ENCODE results near the gene NCKAP5.
A peak's percentile ranks its signal among the peaks of the same experiment; 100 is the strongest.

Gene NCKAP5

DNA sequence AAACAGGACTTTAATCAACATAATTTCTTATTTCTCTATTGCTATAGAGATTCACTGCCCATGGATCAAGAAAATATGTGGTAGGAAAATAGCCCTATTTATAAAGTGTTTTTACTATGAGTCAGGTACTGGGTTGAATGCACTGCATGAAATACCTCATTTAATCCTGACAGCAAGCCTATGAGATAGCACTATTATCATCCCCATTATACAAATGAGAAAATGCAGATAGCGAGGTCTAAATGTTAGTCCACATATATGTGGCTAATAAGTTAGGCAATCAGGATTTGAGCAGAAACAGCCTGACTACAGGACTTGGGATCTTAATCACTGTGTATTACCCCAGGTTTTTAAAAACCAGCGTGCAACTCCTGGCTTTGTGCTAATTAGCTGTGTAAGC lies 889.8 kb downstream of the NCKAP5 start:
- Histone ChIP-seq H3K79me1 (ENCODE audit: low read length) (no peaks in the 10 kb centered on the region), H3K79me2 (ENCODE audit: control insufficient read depth, insufficient read depth, low read length) (no peaks in the 10 kb centered on the region), H3K56ac (ENCODE audit: low read length) (no peak overlapping the region), H2BK5ac (ENCODE audit: low read length) (no peak overlapping the region), H3K36me3 (ENCODE audit: control insufficient read depth, insufficient read depth, low read length) (no peaks in the 10 kb centered on the region), H3K18ac (ENCODE audit: low read length) (no peak overlapping the region), H4K8ac (ENCODE audit: low read depth, low read length) (no peak overlapping the region), H2BK15ac (replicated peaks; ENCODE audit: low read depth) (no peak overlapping the region), H2AK5ac (ENCODE audit: low read length) (no peak overlapping the region), H3K4me3 (ENCODE audit: low read length) (no peak overlapping the region), H3K23ac (ENCODE audit: low read length) (no peak overlapping the region), H3K27ac (ENCODE audit: low read depth, low read length) (no peak overlapping the region), H3K27me3 (ENCODE audit: insufficient read depth, low read length, poor library complexity) (no peaks in the 10 kb centered on the region), H4K5ac (ENCODE audit: low read length) (no peak overlapping the region), H3K9ac (ENCODE audit: low read length) (no peak overlapping the region), H3K4ac (ENCODE audit: low read depth, low read length) (no peak overlapping the region), H3K4me1 (ENCODE audit: control insufficient read depth, low read depth, low read length) (no peaks in the 10 kb centered on the region), H3K4me2 (ENCODE audit: low read length) (no peak overlapping the region), H2BK120ac (ENCODE audit: low read depth, low read length) (no peak overlapping the region)
- WGBS (ENCODE audit: extremely low coverage, insufficient coverage, low lambda C conversion rate), result no CpG with 5 or more reads among the region's 2 CpGs
- no peak for DNase-seq

- Histone ChIP-seq H3K4ac (ENCODE audit: low read depth, low read length) (no peak overlapping the region), H3K79me2 (ENCODE audit: control insufficient read depth, insufficient read depth, low read length) (no peaks in the 10 kb centered on the region), H3K36me3 (ENCODE audit: control insufficient read depth, insufficient read depth, low read length) (no peaks in the 10 kb centered on the region), H3K4me3 (ENCODE audit: low read length) (no peak overlapping the region), H4K8ac (ENCODE audit: low read depth, low read length) (no peak overlapping the region), H2BK5ac (ENCODE audit: low read length) (no peak overlapping the region), H2AK5ac (ENCODE audit: low read length) (no peak overlapping the region), H3K27me3 (ENCODE audit: insufficient read depth, low read length, poor library complexity) (no peaks in the 10 kb centered on the region), H3K18ac (ENCODE audit: low read length) (peak overlapping the region; percentile 28), H3K23ac (ENCODE audit: low read length) (no peak overlapping the region), H2BK120ac (ENCODE audit: low read depth, low read length) (no peak overlapping the region), H4K5ac (ENCODE audit: low read length) (no peak overlapping the region), H3K4me2 (ENCODE audit: low read length) (no peak overlapping the region), H3K56ac (ENCODE audit: low read length) (no peak overlapping the region), H2BK15ac (replicated peaks; ENCODE audit: low read depth) (no peak overlapping the region), H3K9ac (ENCODE audit: low read length) (no peak overlapping the region), H3K27ac (ENCODE audit: low read depth, low read length) (no peak overlapping the region), H3K79me1 (ENCODE audit: low read length) (no peaks in the 10 kb centered on the region), H3K4me1 (ENCODE audit: control insufficient read depth, low read depth, low read length) (no peaks in the 10 kb centered on the region)
- no peak for DNase-seq
- no CpG with 5 or more reads among the region's 5 CpGs for WGBS (ENCODE audit: extremely low coverage, insufficient coverage, low lambda C conversion rate)
Measured at GRCh38 chr2:132677661-132678060, 890.6 kb downstream of the NCKAP5 start.

DNA sequence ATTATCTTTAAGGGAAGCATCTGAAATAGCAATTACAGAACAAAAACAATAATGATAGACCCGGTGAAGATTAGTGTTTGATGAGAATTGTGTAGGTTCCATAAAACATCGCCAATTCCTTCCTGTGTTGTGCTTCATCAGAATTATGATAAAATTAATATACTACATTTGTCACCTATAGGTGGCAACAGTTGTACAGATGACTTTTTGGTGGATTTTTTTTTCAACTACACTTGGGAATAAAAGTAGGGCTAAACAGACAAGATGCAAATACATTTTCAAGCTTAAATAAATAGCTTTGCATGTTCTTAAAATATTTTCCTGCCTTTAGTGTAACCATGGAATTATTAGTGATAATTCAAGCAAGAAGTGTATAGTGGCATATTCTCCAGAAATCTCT lies 891.3 kb downstream of the NCKAP5 start:
- no peak overlapping the region for H3K4me3 ChIP-seq (ENCODE audit: low read length)
- H3K23ac ChIP-seq (ENCODE audit: low read length), result no peak overlapping the region
- no peaks in the 10 kb centered on the region for H3K79me2 ChIP-seq (ENCODE audit: control insufficient read depth, insufficient read depth, low read length)
- H2BK120ac ChIP-seq (ENCODE audit: low read depth, low read length), result no peak overlapping the region
- no peak for DNase-seq
- H3K4me1 ChIP-seq (ENCODE audit: control insufficient read depth, low read depth, low read length), result no peaks in the 10 kb centered on the region
- H4K5ac ChIP-seq (ENCODE audit: low read length), result no peak overlapping the region
- no peak overlapping the region for H3K18ac ChIP-seq (ENCODE audit: low read length)
- H3K4me2 ChIP-seq (ENCODE audit: low read length), result no peak overlapping the region
- H2BK15ac ChIP-seq (replicated peaks; ENCODE audit: low read depth), result no peak overlapping the region
- H2AK5ac ChIP-seq (ENCODE audit: low read length), result no peak overlapping the region
- no peaks in the 10 kb centered on the region for H3K79me1 ChIP-seq (ENCODE audit: low read length)
- no peaks in the 10 kb centered on the region for H3K27me3 ChIP-seq (ENCODE audit: insufficient read depth, low read length, poor library complexity)
- no peak overlapping the region for H3K9ac ChIP-seq (ENCODE audit: low read length)
- WGBS (ENCODE audit: extremely low coverage, insufficient coverage, low lambda C conversion rate), result no CpG with 5 or more reads among the region's 2 CpGs
- no peak overlapping the region for H3K4ac ChIP-seq (ENCODE audit: low read depth, low read length)
- no peak overlapping the region for H3K56ac ChIP-seq (ENCODE audit: low read length)
- H4K8ac ChIP-seq (ENCODE audit: low read depth, low read length), result no peak overlapping the region
- no peak overlapping the region for H2BK5ac ChIP-seq (ENCODE audit: low read length)
- no peak overlapping the region for H3K27ac ChIP-seq (ENCODE audit: low read depth, low read length)
- no peaks in the 10 kb centered on the region for H3K36me3 ChIP-seq (ENCODE audit: control insufficient read depth, insufficient read depth, low read length)

DNA sequence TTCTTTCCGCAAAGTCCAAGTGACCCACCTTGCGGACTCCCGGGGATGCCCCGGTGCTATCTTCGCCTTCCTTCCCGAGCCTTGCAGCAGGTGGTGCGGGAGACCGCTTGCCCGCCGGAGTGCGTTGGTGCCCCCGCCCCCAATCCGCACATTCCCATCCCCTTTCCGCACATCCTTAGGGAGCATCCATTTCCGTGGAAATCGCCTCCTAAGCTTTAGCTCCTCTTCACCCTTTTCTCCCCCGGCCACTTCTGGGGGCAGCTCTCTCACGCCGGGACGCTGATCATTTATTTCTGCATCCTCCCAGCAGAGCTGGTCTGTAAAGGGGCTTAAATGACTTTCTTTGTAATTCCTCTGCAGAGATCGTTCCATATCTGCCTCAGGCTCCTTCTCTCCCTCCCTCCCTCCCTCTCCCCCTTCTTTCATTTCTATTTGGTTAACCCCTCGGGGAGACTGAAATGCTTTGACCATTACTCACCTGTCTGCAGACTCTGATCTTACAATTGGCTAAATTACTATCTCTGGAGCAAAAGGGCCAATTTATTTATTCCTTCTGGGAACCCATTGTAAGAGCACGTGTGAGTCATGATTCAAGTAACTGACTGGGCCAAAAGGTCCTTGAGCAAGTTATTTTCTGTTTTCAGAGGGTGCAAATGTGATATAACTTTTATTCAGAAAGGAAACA lies 897.0 kb downstream of the NCKAP5 start:
- Histone ChIP-seq H3K23ac (ENCODE audit: low read length) (no peak overlapping the region), H3K9ac (ENCODE audit: low read length) (peak overlapping the region; percentile 20), H2BK5ac (ENCODE audit: low read length) (no peak overlapping the region), H3K79me2 (ENCODE audit: control insufficient read depth, insufficient read depth, low read length) (no peaks in the 10 kb centered on the region), H3K4me2 (ENCODE audit: low read length) (peak overlapping the region; percentile 82), H3K18ac (ENCODE audit: low read length) (no peak overlapping the region), H3K4ac (ENCODE audit: low read depth, low read length) (no peak overlapping the region), H3K56ac (ENCODE audit: low read length) (peak overlapping the region; percentile 59), H3K79me1 (ENCODE audit: low read length) (no peaks in the 10 kb centered on the region), H3K27me3 (ENCODE audit: insufficient read depth, low read length, poor library complexity) (no peaks in the 10 kb centered on the region), H3K27ac (ENCODE audit: low read depth, low read length) (peak overlapping the region; percentile 33), H4K8ac (ENCODE audit: low read depth, low read length) (no peak overlapping the region), H3K4me1 (ENCODE audit: control insufficient read depth, low read depth, low read length) (peaks cover 11% of the 10 kb centered on the region), H2BK15ac (replicated peaks; ENCODE audit: low read depth) (no peak overlapping the region), H3K4me3 (ENCODE audit: low read length) (peak overlapping the region; percentile 8), H3K36me3 (ENCODE audit: control insufficient read depth, insufficient read depth, low read length) (no peaks in the 10 kb centered on the region), H2AK5ac (ENCODE audit: low read length) (no peak overlapping the region), H4K5ac (ENCODE audit: low read length) (no peak overlapping the region), H2BK120ac (ENCODE audit: low read depth, low read length) (no peak overlapping the region)
- no CpG with 5 or more reads among the region's 23 CpGs for WGBS (ENCODE audit: extremely low coverage, insufficient coverage, low lambda C conversion rate)
- DNase-seq, result peak; percentile 95

GRCh38 chr2:132670496-132671150 lies 897.6 kb downstream of the NCKAP5 start:
- Histone ChIP-seq H3K4ac (ENCODE audit: low read depth, low read length) (no peak overlapping the region), H3K4me1 (ENCODE audit: control insufficient read depth, low read depth, low read length) (peaks cover 11% of the 10 kb centered on the region), H3K56ac (ENCODE audit: low read length) (peak overlapping the region; percentile 59), H3K79me1 (ENCODE audit: low read length) (no peaks in the 10 kb centered on the region), H3K18ac (ENCODE audit: low read length) (peak overlapping the region; percentile 8), H4K8ac (ENCODE audit: low read depth, low read length) (no peak overlapping the region), H2BK5ac (ENCODE audit: low read length) (no peak overlapping the region), H2AK5ac (ENCODE audit: low read length) (no peak overlapping the region), H2BK120ac (ENCODE audit: low read depth, low read length) (no peak overlapping the region), H4K5ac (ENCODE audit: low read length) (no peak overlapping the region), H3K27me3 (ENCODE audit: insufficient read depth, low read length, poor library complexity) (no peaks in the 10 kb centered on the region), H3K9ac (ENCODE audit: low read length) (peak overlapping the region; percentile 20), H3K23ac (ENCODE audit: low read length) (peak overlapping the region; percentile 66), H3K36me3 (ENCODE audit: control insufficient read depth, insufficient read depth, low read length) (no peaks in the 10 kb centered on the region), H3K79me2 (ENCODE audit: control insufficient read depth, insufficient read depth, low read length) (no peaks in the 10 kb centered on the region), H3K4me2 (ENCODE audit: low read length) (peak overlapping the region; percentile 82), H3K27ac (ENCODE audit: low read depth, low read length) (peak overlapping the region; percentile 33), H2BK15ac (replicated peaks; ENCODE audit: low read depth) (no peak overlapping the region), H3K4me3 (ENCODE audit: low read length) (peak overlapping the region; percentile 8)
- WGBS (ENCODE audit: extremely low coverage, insufficient coverage, low lambda C conversion rate), result no CpG with 5 or more reads among the region's 44 CpGs
- DNase-seq, result no peak
